H1 (cell line): Measurements from ENCODE around the gene NME9. TPM values are rescaled to one million over a fixed set of nuclear protein-coding genes. Genes with fewer than 3 reads are reported as not detected.

Experiments
- ASH2L ChIP-seq: fragments of 200-600, 300-600 bp; sonication (generic); IDR thresholded peaks from one replicate; pipeline ENCODE4 v1.7.1; 2017; ENCODE audit warnings: low read length
- ATF3 ChIP-seq: IDR thresholded peaks from 2 replicates; pipeline ENCODE4 v1.6.1; 2011; ENCODE audit warnings: low read depth, mild to moderate bottlenecking, low read length; ENCODE audit not compliant: insufficient read depth
- BACH1 ChIP-seq: IDR thresholded peaks from 2 replicates; pipeline ENCODE4 v1.6.1; 2012; ENCODE audit warnings: low read length, improper control_type of control experiment
- BCL11A ChIP-seq, 2 experiments: IDR thresholded peaks; one replicate each; pipeline ENCODE4 v1.6.1; 2011; ENCODE audit warnings: low read depth in 2 of 2, low read length in 2 of 2, mild to moderate bottlenecking in 2 of 2
- CHD2 ChIP-seq: IDR thresholded peaks from 2 replicates; pipeline ENCODE4 v1.6.1; 2012; ENCODE audit warnings: low read length, improper control_type of control experiment
- CTCF ChIP-seq, 3 experiments: IDR thresholded peaks; 1 replicate in 2 of 3; 2 replicates in 1 of 3; pipeline versions ENCODE4 v1.5.1 to v1.6.1; 2011; ENCODE audit warnings: low read length in 3 of 3, mild to moderate bottlenecking in 3 of 3, inconsistent platforms in 2 of 3, low read depth in 1 of 3, moderate library complexity in 1 of 3; ENCODE audit not compliant: insufficient read depth in 1 of 3; ENCODE audit errors: control extremely low read depth in 1 of 3
- FOSL1 ChIP-seq: IDR thresholded peaks from 2 replicates; pipeline ENCODE4 v1.6.1; 2011; ENCODE audit warnings: mild to moderate bottlenecking, low read depth, low read length, moderate library complexity; ENCODE audit not compliant: insufficient read depth
- GABPA ChIP-seq: IDR thresholded peaks from 2 replicates; pipeline ENCODE4 v1.6.1; 2011; ENCODE audit warnings: mild to moderate bottlenecking, low read length, moderate library complexity, borderline replicate concordance; ENCODE audit not compliant: insufficient read depth
- HDAC2 ChIP-seq, 2 experiments: fragments of 300-600 bp in 1 of 2; sonication (generic) in 1 of 2; IDR thresholded peaks; 2 replicates each; pipeline ENCODE4 v1.6.1; 2011 to 2012; ENCODE audit warnings: low read depth in 2 of 2, low read length in 2 of 2, mild to moderate bottlenecking in 2 of 2, moderate library complexity in 2 of 2, borderline replicate concordance in 1 of 2, inconsistent platforms in 1 of 2
- KDM4A ChIP-seq: IDR thresholded peaks from one replicate; pipeline ENCODE4 v1.7.1; 2012; ENCODE audit warnings: low read depth, mild to moderate bottlenecking, moderate library complexity, low read length, inconsistent platforms; ENCODE audit not compliant: severe bottlenecking
- MAX ChIP-seq: IDR thresholded peaks from 2 replicates; pipeline ENCODE4 v1.6.1; 2012; ENCODE audit warnings: inconsistent platforms
- PHF8 ChIP-seq: fragments of 200-600 bp; sonication (generic); conservative IDR thresholded peaks from 2 replicates; pipeline ENCODE4 v1.7.1; 2012; ENCODE audit warnings: low read depth, mild to moderate bottlenecking, inconsistent platforms, low read length, moderate library complexity
- POLR2A ChIP-seq, 2 experiments: IDR thresholded peaks; 1 replicate in 1 of 2; 2 replicates in 1 of 2; pipeline ENCODE4 v1.6.1; 2011; ENCODE audit warnings: low read depth in 2 of 2, low read length in 2 of 2, mild to moderate bottlenecking in 2 of 2; ENCODE audit errors: control extremely low read depth in 1 of 2
- RAD21 ChIP-seq, 2 experiments: IDR thresholded peaks in 1 of 2; conservative IDR thresholded peaks in 1 of 2; 2 replicates each; pipeline ENCODE4 v1.6.1; 2011; ENCODE audit warnings: low read depth in 2 of 2, low read length in 2 of 2, improper control_type of control experiment in 1 of 2, inconsistent platforms in 1 of 2, mild to moderate bottlenecking in 1 of 2, moderate library complexity in 1 of 2
- SP4 ChIP-seq: IDR thresholded peaks from 2 replicates; pipeline ENCODE4 v1.6.1; 2012; ENCODE audit warnings: low read length, inconsistent platforms
- TAF1 ChIP-seq: IDR thresholded peaks from 2 replicates; pipeline ENCODE4 v1.6.1; 2011; ENCODE audit warnings: mild to moderate bottlenecking, low read depth, low read length
- TBP ChIP-seq: IDR thresholded peaks from 2 replicates; pipeline ENCODE4 v1.6.1; 2011; ENCODE audit warnings: low read depth, low read length, improper control_type of control experiment
- USF2 ChIP-seq: IDR thresholded peaks from 2 replicates; pipeline ENCODE4 v1.6.1; 2011; ENCODE audit warnings: low read length, improper control_type of control experiment
- ZNF274 ChIP-seq: IDR thresholded peaks from 2 replicates; pipeline ENCODE4 v1.7.0; 2012; ENCODE audit warnings: low read length, borderline replicate concordance; ENCODE audit errors: extremely low read depth
- polyA plus RNA-seq, 7 experiments: library from polyadenylated mRNA; depleted of rRNA in 3 of 7; stranded (reverse) in 5 of 7; unstranded in 2 of 7; fragments of >200 nt in 5 of 7; fragments of 200-250 nt in 2 of 7; gene quantifications; 1 replicate in 5 of 7; 2 replicates in 1 of 7; 4 replicates in 1 of 7; pipeline versions ENCODE4 v1.2.1 to v1.2.3, GENCODE V29; 2011 to 2013; ENCODE audit warnings: missing spikeins in 2 of 7, mixed read lengths in 2 of 7
- total RNA-seq: library from RNA; stranded (reverse); fragmentation: NEBNext Ultra II Directional; extraction: Animal tissue kit (Norgen Biotek cat#: 25700); gene quantifications from 2 replicates; pipeline ENCODE4 v1.2.1, GENCODE V29; 2021

Gene NME9
- total and polyA plus RNA-seq, 2 of the 8 experiments (the other 6 are each of a cell fraction or from before 2014, with no cell fraction given): 0.11 TPM; not detected in 1

- TF ChIP-seq CTCF (IDR thresholded peaks at IDR 0.05; ENCODE audit: control extremely low read depth in 1 of 3, insufficient read depth in 1 of 3, low read depth in 1 of 3, low read length in 3 of 3) (peak; percentile 44 to 65 (median 50)), TAF1 (peak; percentile 56), BCL11A (IDR thresholded peaks at IDR 0.05; ENCODE audit: low read depth in 2 of 2, low read length in 2 of 2) (no peak), GABPA (no peak; the same call in 1 of the 2 replicates), USF2 (no peak), CHD2 (no peak), POLR2A (IDR thresholded peaks at IDR 0.05; ENCODE audit: control extremely low read depth in 1 of 2, low read depth in 2 of 2, low read length in 2 of 2) (peak in 1 of 2 experiments; percentile 49; a peak in 2 of 3 replicates), MAX (no peak; the same call in 1 of the 2 replicates), TBP (peak; percentile 50; the same call in 1 of the 2 replicates), PHF8 (peak; percentile 37), RAD21 (IDR thresholded peaks at IDR 0.05 in 1 of 2, conservative IDR thresholded peaks at IDR 0.05 in 1 of 2; ENCODE audit: low read depth in 2 of 2, low read length in 2 of 2) (peak; percentile 49 to 66), ASH2L (no peak), BACH1 (peak; percentile 22; the same call in 1 of the 2 replicates), HDAC2 (IDR thresholded peaks at IDR 0.05; ENCODE audit: borderline replicate concordance in 1 of 2, low read depth in 2 of 2, low read length in 2 of 2) (no peak), KDM4A (peak; percentile 60), SP4 (no peak), ATF3 (no peak), ZNF274 (no peak), FOSL1 (no peak)
Measured at GRCh38 chr3:138347960-138348753, 18.5 kb upstream of the NME9 start, which contains the start of gene MRAS (continued).
